ENCODE measurements around the gene METTL2B. TPM values are rescaled to one million over a fixed set of nuclear protein-coding genes. Genes with fewer than 3 reads are reported as not detected.

Gene METTL2B
- total and polyA plus RNA-seq, 2 of the 13 experiments (the other 11 are each of a cell fraction or from before 2014, with no cell fraction given): 15.5 to 33.1 TPM

DNA sequence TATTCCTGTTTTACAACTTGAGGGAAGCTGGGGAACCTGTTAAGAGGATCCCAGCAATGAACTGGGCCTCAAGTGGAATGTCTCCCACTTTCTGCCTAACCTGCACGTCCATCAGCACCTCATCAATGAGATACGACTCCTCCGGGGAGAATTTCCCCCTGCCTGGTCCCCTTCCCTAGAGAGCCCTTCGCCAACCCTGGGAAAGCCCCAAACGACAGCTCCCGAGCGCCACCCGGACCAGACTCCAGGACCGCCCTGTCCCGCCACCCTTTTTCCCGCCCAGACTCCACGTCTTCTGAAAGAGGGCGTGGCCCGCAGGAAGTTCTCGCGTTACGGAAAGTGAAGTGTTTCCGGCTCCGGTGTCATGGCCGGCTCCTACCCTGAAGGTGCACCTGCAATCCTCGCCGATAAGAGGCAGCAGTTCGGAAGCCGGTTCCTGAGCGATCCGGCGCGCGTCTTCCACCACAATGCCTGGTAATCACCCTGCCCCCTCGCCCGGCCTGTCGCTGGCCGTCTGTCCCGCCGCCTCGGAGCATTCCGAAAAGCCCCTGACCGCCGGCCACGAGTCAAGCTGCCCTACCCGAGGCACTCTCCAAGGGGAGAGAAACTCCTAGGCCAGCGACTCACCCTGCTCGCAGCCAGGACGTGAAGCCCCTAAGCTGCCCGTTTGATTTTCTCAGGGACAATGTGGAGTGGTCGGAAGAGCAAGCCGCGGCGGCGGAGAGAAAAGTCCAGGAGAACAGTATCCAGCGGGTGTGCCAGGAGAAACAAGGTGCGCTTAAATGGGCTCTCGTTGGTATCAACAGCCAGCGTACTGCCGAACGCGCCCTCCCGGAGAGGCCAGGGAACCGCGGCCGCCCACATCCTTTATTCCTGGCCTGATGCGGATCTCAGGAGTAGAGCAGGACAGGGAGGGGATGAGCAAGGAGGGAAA lies at the start of gene METTL2B (continued):
- TF ChIP-seq, protein P1, sequence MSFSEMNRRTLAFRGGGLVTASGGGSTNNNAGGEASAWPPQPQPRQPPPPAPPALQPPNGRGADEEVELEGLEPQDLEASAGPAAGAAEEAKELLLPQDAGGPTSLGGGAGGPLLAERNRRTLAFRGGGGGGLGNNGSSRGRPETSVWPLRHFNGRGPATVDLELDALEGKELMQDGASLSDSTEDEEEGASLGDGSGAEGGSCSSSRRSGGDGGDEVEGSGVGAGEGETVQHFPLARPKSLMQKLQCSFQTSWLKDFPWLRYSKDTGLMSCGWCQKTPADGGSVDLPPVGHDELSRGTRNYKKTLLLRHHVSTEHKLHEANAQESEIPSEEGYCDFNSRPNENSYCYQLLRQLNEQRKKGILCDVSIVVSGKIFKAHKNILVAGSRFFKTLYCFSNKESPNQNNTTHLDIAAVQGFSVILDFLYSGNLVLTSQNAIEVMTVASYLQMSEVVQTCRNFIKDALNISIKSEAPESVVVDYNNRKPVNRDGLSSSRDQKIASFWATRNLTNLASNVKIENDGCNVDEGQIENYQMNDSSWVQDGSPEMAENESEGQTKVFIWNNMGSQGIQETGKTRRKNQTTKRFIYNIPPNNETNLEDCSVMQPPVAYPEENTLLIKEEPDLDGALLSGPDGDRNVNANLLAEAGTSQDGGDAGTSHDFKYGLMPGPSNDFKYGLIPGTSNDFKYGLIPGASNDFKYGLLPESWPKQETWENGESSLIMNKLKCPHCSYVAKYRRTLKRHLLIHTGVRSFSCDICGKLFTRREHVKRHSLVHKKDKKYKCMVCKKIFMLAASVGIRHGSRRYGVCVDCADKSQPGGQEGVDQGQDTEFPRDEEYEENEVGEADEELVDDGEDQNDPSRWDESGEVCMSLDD (CRISPR knock-in tag; IDR thresholded peaks at IDR 0.05; ENCODE audit: borderline replicate concordance): peak; percentile 70; the same call in 1 of the 2 replicates
- TF ChIP-seq, protein P2, sequence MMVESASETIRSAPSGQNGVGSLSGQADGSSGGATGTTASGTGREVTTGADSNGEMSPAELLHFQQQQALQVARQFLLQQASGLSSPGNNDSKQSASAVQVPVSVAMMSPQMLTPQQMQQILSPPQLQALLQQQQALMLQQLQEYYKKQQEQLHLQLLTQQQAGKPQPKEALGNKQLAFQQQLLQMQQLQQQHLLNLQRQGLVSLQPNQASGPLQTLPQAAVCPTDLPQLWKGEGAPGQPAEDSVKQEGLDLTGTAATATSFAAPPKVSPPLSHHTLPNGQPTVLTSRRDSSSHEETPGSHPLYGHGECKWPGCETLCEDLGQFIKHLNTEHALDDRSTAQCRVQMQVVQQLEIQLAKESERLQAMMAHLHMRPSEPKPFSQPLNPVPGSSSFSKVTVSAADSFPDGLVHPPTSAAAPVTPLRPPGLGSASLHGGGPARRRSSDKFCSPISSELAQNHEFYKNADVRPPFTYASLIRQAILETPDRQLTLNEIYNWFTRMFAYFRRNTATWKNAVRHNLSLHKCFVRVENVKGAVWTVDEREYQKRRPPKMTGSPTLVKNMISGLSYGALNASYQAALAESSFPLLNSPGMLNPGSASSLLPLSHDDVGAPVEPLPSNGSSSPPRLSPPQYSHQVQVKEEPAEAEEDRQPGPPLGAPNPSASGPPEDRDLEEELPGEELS (CRISPR knock-in tag; IDR thresholded peaks at IDR 0.05): peak; percentile 44; the same call in 1 of the 2 replicates
- TF ChIP-seq ETV5 (CRISPR knock-in tag; IDR thresholded peaks at IDR 0.05; ENCODE audit: borderline replicate concordance) (peak; percentile 56; the same call in 1 of the 2 replicates), ONECUT2 (CRISPR knock-in tag; IDR thresholded peaks at IDR 0.05) (0 out of 2 replicates have a peak, but pooled peaks have one; percentile 25), MIER3 (CRISPR knock-in tag; IDR thresholded peaks at IDR 0.05; ENCODE audit: borderline replicate concordance) (peak; percentile 74; the same call in 1 of the 2 replicates), ZBTB20 (CRISPR knock-in tag; IDR thresholded peaks at IDR 0.05; ENCODE audit: borderline replicate concordance, low read depth) (peak; percentile 64; the same call in 1 of the 2 replicates)
- TF ChIP-seq, protein P3, sequence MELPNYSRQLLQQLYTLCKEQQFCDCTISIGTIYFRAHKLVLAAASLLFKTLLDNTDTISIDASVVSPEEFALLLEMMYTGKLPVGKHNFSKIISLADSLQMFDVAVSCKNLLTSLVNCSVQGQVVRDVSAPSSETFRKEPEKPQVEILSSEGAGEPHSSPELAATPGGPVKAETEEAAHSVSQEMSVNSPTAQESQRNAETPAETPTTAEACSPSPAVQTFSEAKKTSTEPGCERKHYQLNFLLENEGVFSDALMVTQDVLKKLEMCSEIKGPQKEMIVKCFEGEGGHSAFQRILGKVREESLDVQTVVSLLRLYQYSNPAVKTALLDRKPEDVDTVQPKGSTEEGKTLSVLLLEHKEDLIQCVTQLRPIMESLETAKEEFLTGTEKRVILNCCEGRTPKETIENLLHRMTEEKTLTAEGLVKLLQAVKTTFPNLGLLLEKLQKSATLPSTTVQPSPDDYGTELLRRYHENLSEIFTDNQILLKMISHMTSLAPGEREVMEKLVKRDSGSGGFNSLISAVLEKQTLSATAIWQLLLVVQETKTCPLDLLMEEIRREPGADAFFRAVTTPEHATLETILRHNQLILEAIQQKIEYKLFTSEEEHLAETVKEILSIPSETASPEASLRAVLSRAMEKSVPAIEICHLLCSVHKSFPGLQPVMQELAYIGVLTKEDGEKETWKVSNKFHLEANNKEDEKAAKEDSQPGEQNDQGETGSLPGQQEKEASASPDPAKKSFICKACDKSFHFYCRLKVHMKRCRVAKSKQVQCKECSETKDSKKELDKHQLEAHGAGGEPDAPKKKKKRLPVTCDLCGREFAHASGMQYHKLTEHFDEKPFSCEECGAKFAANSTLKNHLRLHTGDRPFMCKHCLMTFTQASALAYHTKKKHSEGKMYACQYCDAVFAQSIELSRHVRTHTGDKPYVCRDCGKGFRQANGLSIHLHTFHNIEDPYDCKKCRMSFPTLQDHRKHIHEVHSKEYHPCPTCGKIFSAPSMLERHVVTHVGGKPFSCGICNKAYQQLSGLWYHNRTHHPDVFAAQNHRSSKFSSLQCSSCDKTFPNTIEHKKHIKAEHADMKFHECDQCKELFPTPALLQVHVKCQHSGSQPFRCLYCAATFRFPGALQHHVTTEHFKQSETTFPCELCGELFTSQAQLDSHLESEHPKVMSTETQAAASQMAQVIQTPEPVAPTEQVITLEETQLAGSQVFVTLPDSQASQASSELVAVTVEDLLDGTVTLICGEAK (IDR thresholded peaks at IDR 0.05): peak; percentile 48
- TF ChIP-seq, protein P3 (CRISPR knock-in tag; IDR thresholded peaks at IDR 0.05): peak; percentile 73
- TF ChIP-seq, protein P4, sequence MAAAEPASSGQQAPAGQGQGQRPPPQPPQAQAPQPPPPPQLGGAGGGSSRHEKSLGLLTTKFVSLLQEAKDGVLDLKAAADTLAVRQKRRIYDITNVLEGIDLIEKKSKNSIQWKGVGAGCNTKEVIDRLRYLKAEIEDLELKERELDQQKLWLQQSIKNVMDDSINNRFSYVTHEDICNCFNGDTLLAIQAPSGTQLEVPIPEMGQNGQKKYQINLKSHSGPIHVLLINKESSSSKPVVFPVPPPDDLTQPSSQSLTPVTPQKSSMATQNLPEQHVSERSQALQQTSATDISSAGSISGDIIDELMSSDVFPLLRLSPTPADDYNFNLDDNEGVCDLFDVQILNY (CRISPR knock-in tag; conservative IDR thresholded peaks at IDR 0.05): peak; percentile 91
- TF ChIP-seq, protein P5, sequence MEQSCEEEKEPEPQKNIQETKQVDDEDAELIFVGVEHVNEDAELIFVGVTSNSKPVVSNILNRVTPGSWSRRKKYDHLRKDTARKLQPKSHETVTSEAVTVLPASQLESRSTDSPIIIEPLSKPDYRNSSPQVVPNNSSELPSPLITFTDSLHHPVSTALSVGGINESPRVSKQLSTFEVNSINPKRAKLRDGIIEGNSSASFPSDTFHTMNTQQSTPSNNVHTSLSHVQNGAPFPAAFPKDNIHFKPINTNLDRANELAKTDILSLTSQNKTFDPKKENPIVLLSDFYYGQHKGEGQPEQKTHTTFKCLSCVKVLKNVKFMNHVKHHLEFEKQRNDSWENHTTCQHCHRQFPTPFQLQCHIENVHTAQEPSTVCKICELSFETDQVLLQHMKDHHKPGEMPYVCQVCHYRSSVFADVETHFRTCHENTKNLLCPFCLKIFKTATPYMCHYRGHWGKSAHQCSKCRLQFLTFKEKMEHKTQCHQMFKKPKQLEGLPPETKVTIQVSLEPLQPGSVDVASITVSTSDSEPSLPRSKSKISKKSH (CRISPR knock-in tag; IDR thresholded peaks at IDR 0.05; ENCODE audit: borderline replicate concordance): peak; percentile 36; the same call in 1 of the 2 replicates
